DMS79 treated with DMSO at 0.1 percent for 48 hours (cell line): ENCODE data around the gene SAPCD2.
"Not testable (repeated sequence)": the region's sequence is repeated elsewhere in the genome, so short reads cannot be mapped to it uniquely, and the experiment has no call there.

Experiments
- DNase-seq: peaks from one replicate; lab custom pipeline; 2025; lab: John Stamatoyannopoulos, UW

The SAPCD2 gene

GRCh38 chr9:137048655-137049543 is 21.5 kb downstream of the SAPCD2 start:
- DNase-seq: no peak

- peak; percentile 80 for DNase-seq
Observed at GRCh38 chr9:137046088-137046787, 24.1 kb downstream of the SAPCD2 start, which contains the start of gene NPDC1. TSS of gene NPDC1 (minus strand) at chr9:137046177. CDS start at chr9:137045989, 188 bp downstream.

- DNase-seq: no peak
Observed at GRCh38 chr9:137045294-137046087, 24.9 kb downstream of the SAPCD2 start.

- DNase-seq: peak; percentile 13
Observed at GRCh38 chr9:137044502-137045177, 25.7 kb downstream of the SAPCD2 start.

GRCh38 chr9:137044037-137044436 is 26.3 kb downstream of the SAPCD2 start:
- peak; percentile 35 for DNase-seq

- no peak for DNase-seq
Observed at GRCh38 chr9:137042751-137043727, 27.3 kb downstream of the SAPCD2 start.

GRCh38 chr9:137041124-137041523 is 29.2 kb downstream of the SAPCD2 start:
- DNase-seq: no peak

GRCh38 chr9:137040568-137040967 is 29.8 kb downstream of the SAPCD2 start:
- DNase-seq: no peak

- DNase-seq: no peak
Observed at GRCh38 chr9:137039611-137040366, 30.6 kb downstream of the SAPCD2 start.

- DNase-seq: no peak
Observed at GRCh38 chr9:137038916-137039315, 31.4 kb downstream of the SAPCD2 start.

GRCh38 chr9:137037483-137037882 is 32.9 kb downstream of the SAPCD2 start:
- DNase-seq: no peak

- no peak for DNase-seq
Observed at GRCh38 chr9:137037035-137037434, 33.3 kb downstream of the SAPCD2 start.

GRCh38 chr9:137035937-137036336 is 34.4 kb downstream of the SAPCD2 start:
- no peak for DNase-seq

GRCh38 chr9:137035507-137035834 is 34.9 kb downstream of the SAPCD2 start:
- DNase-seq: no peak

- peak; percentile 87 for DNase-seq
Observed at GRCh38 chr9:137034709-137035506, 35.4 kb downstream of the SAPCD2 start.

- DNase-seq: no peak
Observed at GRCh38 chr9:137034039-137034708, 36.2 kb downstream of the SAPCD2 start.

- not testable (repeated sequence) for DNase-seq
Observed at GRCh38 chr9:137033481-137033880, 36.9 kb downstream of the SAPCD2 start.

- DNase-seq: no peak
Observed at GRCh38 chr9:137032858-137033257, 37.5 kb downstream of the SAPCD2 start.
